Activated CD8-positive, alpha-beta memory T cell treated with anti-CD3 and anti-CD28 coated beads for 1 hour (primary cell): ENCODE results near the gene CAPN3.

Experiments
- DNase-seq, 2 donors: peaks; one replicate each; pipeline ENCODE4 v3.0.0-alpha.2; 2020; ENCODE audit warnings: low read depth in 1 of 2; ENCODE audit errors: extremely low read depth in 1 of 2

CAPN3 gene

GRCh38 chr15:42355291-42355690 is 4.0 kb upstream of the CAPN3 start:
- DNase-seq, result no peak

GRCh38 chr15:42356851-42357250 is 2.5 kb upstream of the CAPN3 start:
- DNase-seq, result no peak

- DNase-seq, result no peak
Observed at GRCh38 chr15:42358141-42358540, 1.2 kb upstream of the CAPN3 start.

- DNase-seq, result no peak
Observed at GRCh38 chr15:42359985-42360384, 684 bp downstream of the CAPN3 start.

- DNase-seq, result no peak
Observed at GRCh38 chr15:42360535-42361112, 1.3 kb downstream of the CAPN3 start.

- DNase-seq, result no peak
Observed at GRCh38 chr15:42363487-42363886, 4.2 kb downstream of the CAPN3 start.

- no peak for DNase-seq
Observed at GRCh38 chr15:42363942-42364341, 4.6 kb downstream of the CAPN3 start.

GRCh38 chr15:42364529-42364928 is 5.2 kb downstream of the CAPN3 start:
- DNase-seq, result no peak

- DNase-seq, result no peak
Observed at GRCh38 chr15:42365921-42366550, 6.7 kb downstream of the CAPN3 start.

GRCh38 chr15:42367041-42367440 is 7.7 kb downstream of the CAPN3 start:
- DNase-seq, result no peak

- DNase-seq, result no peak
Observed at GRCh38 chr15:42368096-42368495, 8.8 kb downstream of the CAPN3 start.

- no peak for DNase-seq
Observed at GRCh38 chr15:42371096-42371495, 11.8 kb downstream of the CAPN3 start.

- no peak for DNase-seq
Observed at GRCh38 chr15:42373274-42373673, 14.0 kb downstream of the CAPN3 start.

- DNase-seq, result no peak
Observed at GRCh38 chr15:42373936-42374335, 14.6 kb downstream of the CAPN3 start.

GRCh38 chr15:42374810-42375209 is 15.5 kb downstream of the CAPN3 start:
- no peak for DNase-seq

- DNase-seq, result no peak
Observed at GRCh38 chr15:42375252-42375651, 16.0 kb downstream of the CAPN3 start.

GRCh38 chr15:42375941-42376340 is 16.6 kb downstream of the CAPN3 start:
- DNase-seq, result no peak

GRCh38 chr15:42378011-42378410 is 18.7 kb downstream of the CAPN3 start:
- no peak for DNase-seq

- no peak for DNase-seq
Observed at GRCh38 chr15:42384597-42384996, 25.3 kb downstream of the CAPN3 start.

GRCh38 chr15:42385206-42385979 is 26.1 kb downstream of the CAPN3 start:
- no peak for DNase-seq

GRCh38 chr15:42385980-42386700 is 26.8 kb downstream of the CAPN3 start:
- DNase-seq, result no peak

GRCh38 chr15:42387603-42388002 is 28.3 kb downstream of the CAPN3 start:
- no peak for DNase-seq
